AG20443 (cell line): ENCODE results near the gene ACOX3.
A peak's percentile ranks its signal among the peaks of the same experiment; 100 is the strongest.
"Not testable (repeated sequence)": the region's sequence is repeated elsewhere in the genome, so short reads cannot be mapped to it uniquely, and the experiment has no call there.

Experiments
- DNase-seq: peaks from one replicate; pipeline ENCODE4 v3.0.0; 2012; ENCODE audit warnings: low spot score, mixed read lengths

Gene ACOX3

GRCh38 chr4:8350841-8351461, 89.6 kb downstream of the ACOX3 start:
- no peak for DNase-seq

- no peak for DNase-seq
Measured at GRCh38 chr4:8350352-8350751, 90.2 kb downstream of the ACOX3 start.

- no peak for DNase-seq
Measured at GRCh38 chr4:8349664-8350236, 90.8 kb downstream of the ACOX3 start.

GRCh38 chr4:8349236-8349635, 91.3 kb downstream of the ACOX3 start:
- not testable (repeated sequence) for DNase-seq

- no peak for DNase-seq
Measured at GRCh38 chr4:8348071-8348470, 92.5 kb downstream of the ACOX3 start.

GRCh38 chr4:8347660-8348059, 92.9 kb downstream of the ACOX3 start:
- DNase-seq = no peak

GRCh38 chr4:8346838-8347605, 93.5 kb downstream of the ACOX3 start:
- DNase-seq = peak; percentile 27

- DNase-seq = no peak
Measured at GRCh38 chr4:8345946-8346814, 94.3 kb downstream of the ACOX3 start.

- DNase-seq = no peak
Measured at GRCh38 chr4:8345053-8345945, 95.2 kb downstream of the ACOX3 start.

GRCh38 chr4:8344377-8344776, 96.1 kb downstream of the ACOX3 start:
- DNase-seq = peak; percentile 18

GRCh38 chr4:8343967-8344331, 96.6 kb downstream of the ACOX3 start:
- DNase-seq = no peak

GRCh38 chr4:8343262-8343966, 97.1 kb downstream of the ACOX3 start:
- DNase-seq = peak; percentile 22

- DNase-seq = no peak
Measured at GRCh38 chr4:8342651-8343261, 97.8 kb downstream of the ACOX3 start.

GRCh38 chr4:8341691-8342090, 98.8 kb downstream of the ACOX3 start:
- DNase-seq = no peak

- not testable (repeated sequence) for DNase-seq
Measured at GRCh38 chr4:8341281-8341680, 99.2 kb downstream of the ACOX3 start.

GRCh38 chr4:8340781-8341241, 99.7 kb downstream of the ACOX3 start:
- DNase-seq = peak; percentile 54

- DNase-seq = no peak
Measured at GRCh38 chr4:8338351-8338961, 102.1 kb downstream of the ACOX3 start.

- DNase-seq = no peak
Measured at GRCh38 chr4:8336412-8337075, 104.0 kb downstream of the ACOX3 start.

GRCh38 chr4:8335848-8336247, 104.7 kb downstream of the ACOX3 start:
- DNase-seq = no peak
